NCI-H510A treated with DMSO at 0.1 percent for 48 hours (cell line): ENCODE measurements around the gene PHF21B.

Experiments used
- DNase-seq: peaks from one replicate; lab custom pipeline; 2025; lab: John Stamatoyannopoulos, UW

Gene PHF21B

DNA sequence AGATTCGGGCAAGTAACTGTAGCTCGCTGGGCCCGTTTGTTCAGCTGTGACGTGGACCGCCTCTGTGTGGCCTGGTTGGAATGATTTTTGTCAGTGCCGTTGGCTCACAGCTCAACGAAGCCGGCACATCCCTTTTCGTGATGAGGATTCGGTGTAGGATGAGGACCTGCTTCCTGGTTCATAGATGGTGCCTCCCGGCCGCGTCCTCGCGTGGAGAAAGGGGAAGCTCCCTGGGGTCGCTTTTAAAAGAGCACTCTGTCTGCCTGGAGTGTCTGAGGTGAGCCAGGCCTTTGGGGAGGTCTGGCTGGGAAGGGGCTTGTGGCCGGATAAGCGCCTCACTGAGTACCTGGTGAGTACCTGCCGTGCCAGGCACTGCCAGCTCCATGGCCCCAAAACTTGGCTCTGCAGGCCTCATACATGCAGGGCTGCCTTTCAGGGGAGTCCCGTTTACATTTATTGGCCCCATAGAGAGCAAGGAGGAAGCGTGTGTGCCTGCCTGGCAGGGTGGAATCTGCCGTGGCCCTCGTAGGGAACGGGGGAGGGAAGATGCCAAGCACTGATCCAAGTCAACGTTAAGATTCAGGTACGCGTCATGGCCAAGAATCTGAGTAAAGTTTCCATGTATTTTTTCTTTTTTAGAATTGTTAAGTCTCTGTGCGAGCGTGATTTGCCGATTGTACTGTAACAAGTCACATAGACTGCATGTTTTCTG lies 169.0 kb downstream of the PHF21B start:
- no peak for DNase-seq

DNA sequence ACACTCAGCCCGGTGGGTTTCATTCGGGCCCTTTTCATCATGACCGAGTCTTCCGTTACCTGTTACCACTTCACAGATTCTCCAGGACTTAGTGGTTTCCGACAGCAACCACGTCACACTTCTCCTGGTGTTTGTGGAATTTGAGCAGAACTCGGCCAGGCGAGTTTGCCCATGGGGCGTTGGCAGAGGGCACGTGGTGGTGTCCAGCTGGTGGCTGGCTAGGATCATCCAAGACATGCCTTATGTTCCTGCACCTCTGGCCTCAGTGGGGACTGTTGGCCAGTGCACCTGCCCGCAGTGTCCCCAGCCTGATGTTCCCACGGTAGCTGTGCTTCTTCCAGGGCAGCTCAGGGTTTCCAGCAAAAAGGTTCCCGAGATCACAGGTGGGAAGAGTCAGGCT lies 170.1 kb downstream of the PHF21B start:
- DNase-seq: no peak

DNA sequence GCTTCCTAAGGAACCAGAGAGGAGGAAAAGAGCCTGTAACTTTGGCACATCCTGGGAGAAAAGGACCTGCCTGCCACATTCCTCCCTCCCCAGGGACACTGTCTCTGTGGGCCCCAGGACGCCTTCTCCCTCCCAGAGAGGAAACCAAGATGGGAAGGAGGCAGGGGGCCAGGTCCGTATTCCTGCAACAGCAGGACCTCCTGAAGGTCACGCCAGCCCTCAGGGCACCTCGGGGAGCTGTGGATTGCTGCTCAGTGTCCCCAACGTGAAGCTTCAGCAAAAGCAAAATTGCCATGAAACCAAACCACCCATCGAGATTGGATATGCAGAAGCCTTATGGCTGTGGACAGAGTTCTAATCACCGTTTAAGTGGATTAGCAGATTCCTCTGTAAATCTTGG lies 170.7 kb downstream of the PHF21B start:
- no peak for DNase-seq

DNA sequence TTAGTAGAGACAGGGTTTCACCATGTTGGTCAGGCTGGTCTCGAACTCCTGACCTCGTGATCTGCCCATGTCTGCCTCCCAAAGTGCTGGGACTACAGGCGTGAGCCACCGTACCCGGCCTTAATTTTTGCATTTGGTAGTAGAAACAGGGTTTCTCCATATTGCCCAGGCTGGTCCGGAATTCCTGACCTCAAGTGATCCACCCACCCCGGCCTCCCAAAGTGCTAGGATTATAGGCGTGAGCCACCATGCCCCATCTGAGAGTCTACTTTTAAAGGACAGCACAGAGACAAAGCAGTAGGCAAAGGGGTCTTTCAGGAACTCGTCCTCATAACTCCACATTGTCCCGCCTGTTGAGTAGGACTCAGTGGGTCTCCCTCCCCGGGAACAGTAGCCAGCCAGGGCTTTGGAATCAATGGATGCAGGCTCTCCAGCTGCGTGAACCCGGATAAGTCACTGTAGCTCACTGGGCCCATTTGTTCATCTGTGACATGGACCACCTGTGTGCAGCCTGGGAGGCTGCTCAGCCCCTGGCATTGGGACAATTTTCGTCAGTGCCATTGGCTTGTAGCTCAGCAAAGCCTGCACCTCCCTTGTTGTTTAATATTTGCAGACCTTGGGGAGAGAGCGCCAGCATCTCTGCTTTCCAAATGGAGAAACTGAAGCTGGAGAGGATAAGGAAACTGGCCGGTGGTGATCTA lies 171.3 kb downstream of the PHF21B start:
- no peak for DNase-seq

DNA sequence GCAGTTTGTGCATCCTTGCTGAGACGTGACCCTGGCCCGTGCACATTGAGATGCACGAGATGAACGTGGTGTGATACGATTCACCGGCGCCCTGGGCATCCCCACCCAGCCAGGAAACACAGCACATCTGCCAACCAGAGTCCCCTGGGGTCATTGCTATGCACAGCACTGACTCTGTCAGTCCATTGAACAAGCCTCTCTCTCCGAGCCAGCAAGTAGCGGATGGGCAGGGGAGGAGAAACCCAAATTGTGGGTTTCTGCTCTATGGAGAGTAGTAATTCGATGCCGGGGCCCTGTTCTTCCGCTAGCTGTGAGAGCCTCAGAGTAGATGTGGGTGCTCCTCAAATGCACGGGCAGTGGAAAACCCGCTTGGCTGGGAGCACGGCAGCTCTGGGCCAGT lies 172.3 kb downstream of the PHF21B start:
- no peak for DNase-seq

DNA sequence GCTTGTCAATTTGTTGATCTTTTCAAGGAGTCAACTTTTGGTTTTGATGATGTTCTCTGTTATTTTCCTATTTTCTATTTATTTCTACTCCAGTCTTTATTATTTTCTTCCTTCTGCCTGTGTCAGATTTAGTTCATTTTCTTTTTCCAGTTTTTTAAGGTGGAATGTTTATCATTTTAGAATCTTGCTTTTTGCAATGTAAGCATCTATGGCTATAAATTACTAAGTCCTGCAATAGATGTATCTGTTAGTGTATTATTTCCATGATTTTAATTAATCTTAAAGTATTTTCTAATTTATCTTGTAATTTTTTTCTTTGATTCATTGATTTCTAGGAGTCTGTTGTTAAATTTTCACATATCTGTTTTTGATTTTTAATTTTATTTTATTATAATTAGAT lies 175.7 kb downstream of the PHF21B start:
- no peak for DNase-seq

DNA sequence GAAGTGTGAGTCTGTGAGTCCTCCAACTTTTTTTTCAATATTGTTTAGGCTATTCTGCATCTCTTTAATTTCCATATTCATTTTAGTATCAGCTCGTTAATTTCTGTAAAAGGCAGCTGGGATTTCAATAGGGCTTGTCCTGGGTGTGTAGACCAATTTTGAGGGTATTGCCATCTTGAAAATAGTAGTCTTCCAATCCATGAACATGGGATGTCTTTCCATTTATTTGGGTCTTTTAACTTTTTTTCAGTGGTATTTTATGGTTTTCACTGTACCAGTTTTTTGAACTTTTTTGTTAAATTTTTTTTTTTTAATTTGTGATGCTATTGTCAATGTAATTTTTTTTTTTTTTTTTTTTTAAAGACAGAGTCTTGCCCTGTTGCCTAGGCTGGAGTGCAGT lies 177.9 kb downstream of the PHF21B start:
- no peak for DNase-seq
